GM12891 (cell line): ENCODE measurements around the gene ACTL8.

Source experiments
- DNase-seq: peaks from one replicate; pipeline ENCODE4 v3.0.0; 2011; ENCODE audit warnings: low spot score; ENCODE audit not compliant: insufficient read length
- FAIRE-seq: peaks from 2 replicates; lab custom pipeline; 2011; peaks lifted over from hg19 to GRCh38; lab: Jason Lieb, UNC
- PAX5 ChIP-seq: IDR thresholded peaks from 2 replicates; pipeline ENCODE4 v1.6.1; 2011; ENCODE audit warnings: low read length, moderate library complexity, mild to moderate bottlenecking; ENCODE audit not compliant: insufficient read depth, severe bottlenecking
- POLR2A ChIP-seq: IDR thresholded peaks from 2 replicates; pipeline ENCODE4 v1.6.1; 2011; ENCODE audit warnings: low read depth, low read length, control low read depth
- POLR2AphosphoS5 ChIP-seq: IDR thresholded peaks from 2 replicates; pipeline ENCODE4 v1.6.1; 2011; ENCODE audit warnings: low read depth, low read length, control low read depth
- POU2F2 ChIP-seq: IDR thresholded peaks from 2 replicates; pipeline ENCODE4 v1.6.1; 2011; ENCODE audit warnings: low read depth, mild to moderate bottlenecking, control low read depth, low read length, moderate library complexity
- SPI1 ChIP-seq: IDR thresholded peaks from 2 replicates; pipeline ENCODE4 v1.6.1; 2011; ENCODE audit warnings: low read depth, low read length, control low read depth
- TAF1 ChIP-seq: IDR thresholded peaks from 2 replicates; pipeline ENCODE4 v1.6.1; 2011; ENCODE audit warnings: low read depth, low read length, control low read depth

ACTL8 gene

GRCh38 chr1:17777330-17777729 is 22.2 kb downstream of the ACTL8 start:
- DNase-seq (no peak), FAIRE-seq (no peak)
- TF ChIP-seq PAX5: no peak
- TF ChIP-seq SPI1: no peak
- TF ChIP-seq POLR2AphosphoS5: no peak
- no peak for TF ChIP-seq POLR2A
- no peak for TF ChIP-seq TAF1
- no peak for TF ChIP-seq POU2F2

GRCh38 chr1:17777818-17778217 is 22.7 kb downstream of the ACTL8 start:
- no peak for TF ChIP-seq POLR2A
- FAIRE-seq: no peak
- DNase-seq: no peak

GRCh38 chr1:17780916-17781315 is 25.8 kb downstream of the ACTL8 start:
- FAIRE-seq (no peak), DNase-seq (no peak)
- TF ChIP-seq POU2F2 (no peak), POLR2A (no peak), PAX5 (no peak), SPI1 (no peak), TAF1 (no peak), POLR2AphosphoS5 (no peak)

- FAIRE-seq (no peak), DNase-seq (no peak)
- no peak for TF ChIP-seq PAX5
- TF ChIP-seq POU2F2: no peak
- no peak for TF ChIP-seq POLR2A
- TF ChIP-seq SPI1: no peak
- no peak for TF ChIP-seq TAF1
- TF ChIP-seq POLR2AphosphoS5: no peak
These were observed 34.8 kb downstream of the ACTL8 start for GRCh38 chr1:17789926-17790325.

GRCh38 chr1:17790383-17791054 is 35.4 kb downstream of the ACTL8 start:
- DNase-seq: no peak
- FAIRE-seq: no peak
- TF ChIP-seq POLR2AphosphoS5 (no peak), POLR2A (no peak), TAF1 (no peak), SPI1 (no peak), POU2F2 (no peak), PAX5 (no peak)

GRCh38 chr1:17791055-17791390 is 35.9 kb downstream of the ACTL8 start:
- FAIRE-seq: no peak
- TF ChIP-seq PAX5 (no peak), SPI1 (no peak), POLR2A (no peak), TAF1 (no peak), POLR2AphosphoS5 (no peak), POU2F2 (no peak)
- no peak for DNase-seq

- TF ChIP-seq POU2F2: no peak
- no peak for TF ChIP-seq TAF1
- no peak for DNase-seq
- no peak for FAIRE-seq
These were observed 36.3 kb downstream of the ACTL8 start for GRCh38 chr1:17791480-17791879.

GRCh38 chr1:17792421-17792820 is 37.3 kb downstream of the ACTL8 start:
- DNase-seq (no peak), FAIRE-seq (no peak)
- TF ChIP-seq POLR2AphosphoS5 (no peak), POLR2A (no peak), SPI1 (no peak), POU2F2 (no peak), TAF1 (no peak), PAX5 (no peak)

- FAIRE-seq (no peak), DNase-seq (no peak)
- TF ChIP-seq SPI1 (no peak), POU2F2 (no peak), POLR2A (no peak), PAX5 (no peak), POLR2AphosphoS5 (no peak), TAF1 (no peak)
These were observed 40.1 kb downstream of the ACTL8 start for GRCh38 chr1:17795081-17795809.

GRCh38 chr1:17795836-17796645 is 40.9 kb downstream of the ACTL8 start:
- no peak for FAIRE-seq
- TF ChIP-seq POU2F2 (no peak), POLR2A (no peak), SPI1 (no peak), PAX5 (no peak), TAF1 (no peak), POLR2AphosphoS5 (no peak)
- no peak for DNase-seq
